ENCODE data around the gene PRKD2. TPM values are rescaled to one million over a fixed set of nuclear protein-coding genes. Genes with fewer than 3 reads are reported as not detected.
A peak's percentile ranks its signal among the peaks of the same experiment; 100 is the strongest.

The PRKD2 gene
- polyA plus RNA-seq, 3 donors, result 6.5 to 46.9 (median 8.1) TPM

- H3K9ac ChIP-seq (ENCODE audit: insufficient read depth, low read length, poor library complexity, severe bottlenecking), result peak overlapping the region; percentile 86
- H3K36me3 ChIP-seq (replicated peaks in 1 of 2; ENCODE audit: control insufficient read depth in 1 of 2, insufficient read depth in 2 of 2, low read length in 2 of 2), result peaks cover 8 to 25% of the 10 kb centered on the region in 2 donors
- H3K36me3 Mint-ChIP-seq, result peaks cover 24 to 47% of the 10 kb centered on the region in 2 donors
- H3K4me2 ChIP-seq (replicated peaks; ENCODE audit: extremely low read depth, low read length, poor library complexity, severe bottlenecking), result peak overlapping the region; percentile 87
- H3K27me3 Mint-ChIP-seq (ENCODE audit: low read depth in 3 of 3), result peaks cover 0 to 1% (median 0%) of the 10 kb centered on the region in 3 donors
- peak overlapping the region in 1 of 2 donors; percentile 81 for H3K27ac ChIP-seq (ENCODE audit: low read depth in 1 of 2, low read length in 2 of 2)
- H3K9me3 Mint-ChIP-seq, result no peaks in the 10 kb centered on the region
- peaks cover 61% of the 10 kb centered on the region for H4K20me1 ChIP-seq (ENCODE audit: insufficient read depth, low read length)
- WGBS (ENCODE audit: insufficient coverage), result 38% methylated on average over 8 of the region's 8 CpGs
- H3K4me1 Mint-ChIP-seq, result peaks cover 57% of the 10 kb centered on the region
- no peaks in the 10 kb centered on the region for H3K27me3 ChIP-seq (ENCODE audit: control insufficient read depth in 2 of 2, insufficient read depth in 2 of 2, low read length in 2 of 2)
- peak overlapping the region; percentile 85 to 97 (median 97) for H3K4me3 ChIP-seq (replicated peaks in 1 of 3; ENCODE audit: low read depth in 2 of 3, low read length in 3 of 3)
- intact Hi-C loops (cut with micrococcal nuclease), result loop anchor here in 1 of 2 donors (1.0 to 10.0 kb wide), 2 partner anchors 11 to 220 kb away; no protein-coding TSS in a partner anchor
- no peak for TF ChIP-seq CTCF (IDR thresholded peaks at IDR 0.05)
- H3K4me1 ChIP-seq (ENCODE audit: control insufficient read depth in 1 of 2, insufficient read depth in 2 of 2, low read length in 2 of 2), result peaks cover 43 to 56% of the 10 kb centered on the region in 2 donors
- peaks cover 69% of the 10 kb centered on the region for H3K79me2 ChIP-seq (ENCODE audit: insufficient read depth, low read length)
- DNase-seq, result no peak
- H3K9me3 ChIP-seq (replicated peaks in 1 of 2; ENCODE audit: control insufficient read depth in 1 of 2, insufficient read depth in 1 of 2, low read length in 2 of 2), result no peaks in the 10 kb centered on the region
- H3K27ac Mint-ChIP-seq, result peak overlapping the region in 6 of 7 donors; percentile 84 to 96 (median 92)
- H3K4me3 Mint-ChIP-seq, result peak overlapping the region; percentile 98 to 99
- H2AFZ ChIP-seq (ENCODE audit: insufficient read depth, low read depth, low read length, poor library complexity, severe bottlenecking), result no peak overlapping the region
Observed at GRCh38 chr19:46745030-46745429, 28.1 kb upstream of the PRKD2 start.

- Histone ChIP-seq H3K4me2 (replicated peaks; ENCODE audit: extremely low read depth, low read length, poor library complexity, severe bottlenecking) (peak overlapping the region; percentile 87), H3K9me3 (replicated peaks in 1 of 2; ENCODE audit: control insufficient read depth in 1 of 2, insufficient read depth in 1 of 2, low read length in 2 of 2) (no peaks in the 10 kb centered on the region), H2AFZ (ENCODE audit: insufficient read depth, low read depth, low read length, poor library complexity, severe bottlenecking) (no peak overlapping the region), H3K27me3 (ENCODE audit: control insufficient read depth in 2 of 2, insufficient read depth in 2 of 2, low read length in 2 of 2) (no peaks in the 10 kb centered on the region), H3K4me3 (replicated peaks in 1 of 3; ENCODE audit: low read depth in 2 of 3, low read length in 3 of 3) (peak overlapping the region in 1 of 3 experiments; percentile 97), H3K4me1 (ENCODE audit: control insufficient read depth in 1 of 2, insufficient read depth in 2 of 2, low read length in 2 of 2) (peaks cover 43 to 56% of the 10 kb centered on the region in 2 donors), H3K9ac (ENCODE audit: insufficient read depth, low read length, poor library complexity, severe bottlenecking) (no peak overlapping the region), H3K36me3 (replicated peaks in 1 of 2; ENCODE audit: control insufficient read depth in 1 of 2, insufficient read depth in 2 of 2, low read length in 2 of 2) (peaks cover 12 to 31% of the 10 kb centered on the region in 2 donors), H4K20me1 (ENCODE audit: insufficient read depth, low read length) (peaks cover 70% of the 10 kb centered on the region), H3K27ac (ENCODE audit: low read depth in 1 of 2, low read length in 2 of 2) (no peak overlapping the region), H3K79me2 (ENCODE audit: insufficient read depth, low read length) (peaks cover 77% of the 10 kb centered on the region)
- intact Hi-C loops (cut with micrococcal nuclease), result loop anchor here in 1 of 2 donors (10.0 kb wide), 1 partner anchor 219 kb away; no protein-coding TSS in a partner anchor
- H3K36me3 Mint-ChIP-seq, result peaks cover 30 to 49% of the 10 kb centered on the region in 2 donors
- peak overlapping the region; percentile 27 to 99 for H3K4me3 Mint-ChIP-seq
- no peaks in the 10 kb centered on the region for H3K9me3 Mint-ChIP-seq
- no peak for DNase-seq
- peaks cover 0 to 1% (median 0%) of the 10 kb centered on the region in 3 donors for H3K27me3 Mint-ChIP-seq (ENCODE audit: low read depth in 3 of 3)
- 93% methylated on average over 4 of the region's 12 CpGs for WGBS (ENCODE audit: insufficient coverage)
- TF ChIP-seq CTCF (IDR thresholded peaks at IDR 0.05), result no peak
- H3K4me1 Mint-ChIP-seq, result peaks cover 61% of the 10 kb centered on the region
- H3K27ac Mint-ChIP-seq, result peak overlapping the region in 2 of 7 donors; percentile 67 to 73
Observed at GRCh38 chr19:46744005-46744691, 27.2 kb upstream of the PRKD2 start.
